ENCODE measurements around the gene CNTNAP4. TPM values are rescaled to one million over a fixed set of nuclear protein-coding genes. Genes with fewer than 3 reads are reported as not detected.

The CNTNAP4 gene
- total RNA-seq, 1 experiment from 2014 or later: not detected

- ATAC-seq: no peak
- no peak overlapping the region for H3K4me3 ChIP-seq (ENCODE audit: low read length)
- no peak overlapping the region for H3K4me2 ChIP-seq (ENCODE audit: low read length)
- H3K4me1 ChIP-seq (ENCODE audit: insufficient read depth, low read length): no peaks in the 10 kb centered on the region
- no peaks in the 10 kb centered on the region for H3K79me2 ChIP-seq (ENCODE audit: low read length)
- H3K9me2 ChIP-seq (replicated peaks; ENCODE audit: low read length): no peaks in the 10 kb centered on the region
- ChIA-PET POLR2A (ENCODE audit: unreplicated experiment) (no interaction called here), CTCF (no interaction called here)
- no peaks in the 10 kb centered on the region for H3F3A ChIP-seq (ENCODE audit: low read length, unreplicated experiment)
- DNase-seq: no peak
- H3K9ac ChIP-seq (ENCODE audit: low read length): no peak overlapping the region
- H2AFZ ChIP-seq (ENCODE audit: low read length): no peak overlapping the region
- no peaks in the 10 kb centered on the region for H3K9me3 ChIP-seq (ENCODE audit: low read length)
- H3K27me3 ChIP-seq (ENCODE audit: low read length): peaks cover 23% of the 10 kb centered on the region
- no peaks in the 10 kb centered on the region for H4K20me1 ChIP-seq (ENCODE audit: low read length)
- no TSS peak for BruUV-seq (replicated peaks)
- H3K36me3 ChIP-seq (ENCODE audit: low read depth, low read length): no peaks in the 10 kb centered on the region
- no peak overlapping the region for H3K27ac ChIP-seq (ENCODE audit: low read length)
- intact Hi-C loops (cut with micrococcal nuclease): no loop called here
- TF ChIP-seq CTCF (conservative IDR thresholded peaks at IDR 0.05; ENCODE audit: low read depth, low read length) (no peak), EZH2 (IDR thresholded peaks at IDR 0.05; ENCODE audit: low read length, unreplicated experiment) (no peak), EZH2phosphoT487 (IDR thresholded peaks at IDR 0.05; ENCODE audit: borderline replicate concordance, low read length) (no peak)
Observed at GRCh38 chr16:76466871-76467270, 189.7 kb downstream of the CNTNAP4 start.

- TF ChIP-seq CTCF (conservative IDR thresholded peaks at IDR 0.05; ENCODE audit: low read depth, low read length) (no peak), EZH2 (IDR thresholded peaks at IDR 0.05; ENCODE audit: low read length, unreplicated experiment) (no peak), EZH2phosphoT487 (IDR thresholded peaks at IDR 0.05; ENCODE audit: borderline replicate concordance, low read length) (no peak)
- intact Hi-C loops (cut with micrococcal nuclease): no loop called here
- H3K79me2 ChIP-seq (ENCODE audit: low read length): no peaks in the 10 kb centered on the region
- ChIA-PET CTCF (no interaction called here), POLR2A (ENCODE audit: unreplicated experiment) (no interaction called here)
- H3K4me1 ChIP-seq (ENCODE audit: insufficient read depth, low read length): no peaks in the 10 kb centered on the region
- DNase-seq (no peak), ATAC-seq (no peak)
- no peaks in the 10 kb centered on the region for H3K9me2 ChIP-seq (replicated peaks; ENCODE audit: low read length)
- no peaks in the 10 kb centered on the region for H3K36me3 ChIP-seq (ENCODE audit: low read depth, low read length)
- no peak overlapping the region for H2AFZ ChIP-seq (ENCODE audit: low read length)
- BruUV-seq (replicated peaks): no TSS peak
- H3K9ac ChIP-seq (ENCODE audit: low read length): no peak overlapping the region
- no peak overlapping the region for H3K4me2 ChIP-seq (ENCODE audit: low read length)
- no peaks in the 10 kb centered on the region for H4K20me1 ChIP-seq (ENCODE audit: low read length)
- H3F3A ChIP-seq (ENCODE audit: low read length, unreplicated experiment): no peaks in the 10 kb centered on the region
- H3K9me3 ChIP-seq (ENCODE audit: low read length): no peaks in the 10 kb centered on the region
- H3K27me3 ChIP-seq (ENCODE audit: low read length): peaks cover 10% of the 10 kb centered on the region
- H3K27ac ChIP-seq (ENCODE audit: low read length): no peak overlapping the region
- no peak overlapping the region for H3K4me3 ChIP-seq (ENCODE audit: low read length)
Observed at GRCh38 chr16:76474048-76474447, 196.8 kb downstream of the CNTNAP4 start.

- H3K36me3 ChIP-seq (ENCODE audit: low read depth, low read length): no peaks in the 10 kb centered on the region
- ChIA-PET CTCF (no interaction called here), POLR2A (ENCODE audit: unreplicated experiment) (no interaction called here)
- H3K9ac ChIP-seq (ENCODE audit: low read length): no peak overlapping the region
- no peaks in the 10 kb centered on the region for H3K79me2 ChIP-seq (ENCODE audit: low read length)
- no TSS peak for BruUV-seq (replicated peaks)
- H3K27me3 ChIP-seq (ENCODE audit: low read length): peaks cover 31% of the 10 kb centered on the region
- H3K4me1 ChIP-seq (ENCODE audit: insufficient read depth, low read length): no peaks in the 10 kb centered on the region
- H4K20me1 ChIP-seq (ENCODE audit: low read length): no peaks in the 10 kb centered on the region
- ATAC-seq (no peak), DNase-seq (no peak)
- H2AFZ ChIP-seq (ENCODE audit: low read length): no peak overlapping the region
- no peaks in the 10 kb centered on the region for H3K9me3 ChIP-seq (ENCODE audit: low read length)
- intact Hi-C loops (cut with micrococcal nuclease): no loop called here
- no peaks in the 10 kb centered on the region for H3F3A ChIP-seq (ENCODE audit: low read length, unreplicated experiment)
- H3K27ac ChIP-seq (ENCODE audit: low read length): no peak overlapping the region
- no peak overlapping the region for H3K4me2 ChIP-seq (ENCODE audit: low read length)
- H3K9me2 ChIP-seq (replicated peaks; ENCODE audit: low read length): no peaks in the 10 kb centered on the region
- TF ChIP-seq CTCF (conservative IDR thresholded peaks at IDR 0.05; ENCODE audit: low read depth, low read length): no peak
- no peak overlapping the region for H3K4me3 ChIP-seq (ENCODE audit: low read length)
Observed at GRCh38 chr16:76478105-76478504, 200.9 kb downstream of the CNTNAP4 start.

Data from PC-3 (cell line).